ENCODE data around the gene CLTCL1.
"Not testable (repeated sequence)": the region's sequence is repeated elsewhere in the genome, so short reads cannot be mapped to it uniquely, and the experiment has no call there.

CLTCL1 gene

GRCh38 chr22:19216579-19216978 lies 74.9 kb downstream of the CLTCL1 start:
- no peak for FAIRE-seq

GRCh38 chr22:19215360-19215759 lies 76.2 kb downstream of the CLTCL1 start:
- FAIRE-seq = no peak

- no peak for FAIRE-seq
Measured at GRCh38 chr22:19214078-19214473, 77.4 kb downstream of the CLTCL1 start.

GRCh38 chr22:19213442-19214077 lies 78.0 kb downstream of the CLTCL1 start:
- FAIRE-seq = no peak

GRCh38 chr22:19213001-19213400 lies 78.5 kb downstream of the CLTCL1 start:
- no peak for FAIRE-seq

GRCh38 chr22:19212302-19212870 lies 79.1 kb downstream of the CLTCL1 start:
- FAIRE-seq = no peak

- no peak for FAIRE-seq
Measured at GRCh38 chr22:19210188-19210587, 81.3 kb downstream of the CLTCL1 start.

GRCh38 chr22:19208287-19208847 lies 83.2 kb downstream of the CLTCL1 start:
- no peak for FAIRE-seq

- no peak for FAIRE-seq
Measured at GRCh38 chr22:19207884-19208283, 83.6 kb downstream of the CLTCL1 start.

- FAIRE-seq = no peak
Measured at GRCh38 chr22:19207401-19207808, 84.1 kb downstream of the CLTCL1 start.

- FAIRE-seq = no peak
Measured at GRCh38 chr22:19206287-19206686, 85.2 kb downstream of the CLTCL1 start.

GRCh38 chr22:19204640-19205039 lies 86.9 kb downstream of the CLTCL1 start:
- FAIRE-seq = no peak

GRCh38 chr22:19203834-19204233 lies 87.7 kb downstream of the CLTCL1 start:
- FAIRE-seq = no peak

GRCh38 chr22:19202799-19203186 lies 88.7 kb downstream of the CLTCL1 start:
- not testable (repeated sequence) for FAIRE-seq

- FAIRE-seq = no peak
Measured at GRCh38 chr22:19201869-19202798, 89.4 kb downstream of the CLTCL1 start.

- no peak for FAIRE-seq
Measured at GRCh38 chr22:19201130-19201868, 90.2 kb downstream of the CLTCL1 start.

- no peak for FAIRE-seq
Measured at GRCh38 chr22:19199479-19199878, 92.0 kb downstream of the CLTCL1 start.

- no peak for FAIRE-seq
Measured at GRCh38 chr22:19197997-19198865, 93.3 kb downstream of the CLTCL1 start.

- FAIRE-seq = no peak
Measured at GRCh38 chr22:19196841-19197612, 94.5 kb downstream of the CLTCL1 start.

- FAIRE-seq = no peak
Measured at GRCh38 chr22:19195796-19196731, 95.5 kb downstream of the CLTCL1 start.

Data from colon (tissue), 2 donors.